Measurements from ENCODE around the gene DPP10.

GRCh38 chr2:115573756-115574155, 1131.3 kb downstream of the DPP10 start:
- TF ChIP-seq CTCF (IDR thresholded peaks at IDR 0.05 in 2 of 3, conservative IDR thresholded peaks at IDR 0.05 in 1 of 3; ENCODE audit: control insufficient read depth in 2 of 3, extremely low read depth in 1 of 3, insufficient read depth in 1 of 3, low read depth in 3 of 3, low read length in 3 of 3) (no peak), USF1 (IDR thresholded peaks at IDR 0.05; ENCODE audit: borderline replicate concordance, extremely low read length, insufficient read depth, low read depth, low read length) (no peak), SP1 (IDR thresholded peaks at IDR 0.05; ENCODE audit: low read depth, low read length) (no peak), SIN3A (IDR thresholded peaks at IDR 0.05; ENCODE audit: low read depth, low read length) (no peak), SPI1 (IDR thresholded peaks at IDR 0.05; ENCODE audit: borderline replicate concordance, insufficient read depth, low read depth, low read length) (no peak), TAF1 (IDR thresholded peaks at IDR 0.05; ENCODE audit: borderline replicate concordance, low read depth, low read length) (no peak), EZH2 (IDR thresholded peaks at IDR 0.05; ENCODE audit: borderline replicate concordance, control insufficient read depth, low read depth, low read length) (no peak), POLR2AphosphoS5 (IDR thresholded peaks at IDR 0.05; ENCODE audit: low read length) (no peak), POLR2A (IDR thresholded peaks at IDR 0.05; ENCODE audit: low read depth, low read length) (no peak), RCOR1 (conservative IDR thresholded peaks at IDR 0.05; ENCODE audit: low read depth, low read length) (no peak)

Data from GM12878 (cell line).